ENCODE results near the gene SLC25A5.

DNA sequence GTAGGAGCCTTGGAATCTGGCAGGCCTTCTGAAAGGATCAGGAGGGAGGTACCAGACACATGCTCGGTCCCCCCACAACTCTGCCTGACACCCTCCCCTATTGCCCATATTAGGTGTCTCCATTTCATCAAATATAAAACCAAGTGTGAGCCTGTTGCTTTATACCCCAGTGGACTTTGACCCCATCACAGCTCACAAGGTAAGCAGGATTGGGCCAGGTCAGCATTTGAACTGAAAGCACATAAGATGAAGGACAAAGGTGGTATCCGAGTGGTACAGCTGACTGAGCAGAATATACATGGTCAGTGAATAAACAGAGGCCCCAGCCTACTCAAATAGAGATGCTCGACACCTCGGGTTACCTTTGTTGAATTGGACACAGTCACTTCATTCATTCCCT lies 49.1 kb upstream of the SLC25A5 start:
- TF ChIP-seq EZH2 (IDR thresholded peaks at IDR 0.05) = no peak
- TF ChIP-seq, protein P1, sequence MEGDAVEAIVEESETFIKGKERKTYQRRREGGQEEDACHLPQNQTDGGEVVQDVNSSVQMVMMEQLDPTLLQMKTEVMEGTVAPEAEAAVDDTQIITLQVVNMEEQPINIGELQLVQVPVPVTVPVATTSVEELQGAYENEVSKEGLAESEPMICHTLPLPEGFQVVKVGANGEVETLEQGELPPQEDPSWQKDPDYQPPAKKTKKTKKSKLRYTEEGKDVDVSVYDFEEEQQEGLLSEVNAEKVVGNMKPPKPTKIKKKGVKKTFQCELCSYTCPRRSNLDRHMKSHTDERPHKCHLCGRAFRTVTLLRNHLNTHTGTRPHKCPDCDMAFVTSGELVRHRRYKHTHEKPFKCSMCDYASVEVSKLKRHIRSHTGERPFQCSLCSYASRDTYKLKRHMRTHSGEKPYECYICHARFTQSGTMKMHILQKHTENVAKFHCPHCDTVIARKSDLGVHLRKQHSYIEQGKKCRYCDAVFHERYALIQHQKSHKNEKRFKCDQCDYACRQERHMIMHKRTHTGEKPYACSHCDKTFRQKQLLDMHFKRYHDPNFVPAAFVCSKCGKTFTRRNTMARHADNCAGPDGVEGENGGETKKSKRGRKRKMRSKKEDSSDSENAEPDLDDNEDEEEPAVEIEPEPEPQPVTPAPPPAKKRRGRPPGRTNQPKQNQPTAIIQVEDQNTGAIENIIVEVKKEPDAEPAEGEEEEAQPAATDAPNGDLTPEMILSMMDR (IDR thresholded peaks at IDR 0.05) = no peak
